Glutamatergic neuron (in vitro differentiated cells): ENCODE results near the gene EXOC4. TPM values are rescaled to one million over a fixed set of nuclear protein-coding genes. Genes with fewer than 3 reads are reported as not detected.

ENCODE experiments used
- DNase-seq: peaks from one replicate; pipeline ENCODE4 v3.0.0; 2022
- H3K27ac Mint-ChIP-seq: one replicate; pipeline ENCODE4 v1.8.0; 2020; ENCODE audit warnings: mild to moderate bottlenecking, mixed read lengths, inconsistent platforms; ENCODE audit not compliant: unreplicated experiment
- H3K27me3 Mint-ChIP-seq: one replicate; pipeline ENCODE4 v1.8.0; 2020; ENCODE audit warnings: mild to moderate bottlenecking, moderate library complexity, mixed read lengths, inconsistent platforms; ENCODE audit not compliant: unreplicated experiment
- H3K36me3 Mint-ChIP-seq: one replicate; pipeline ENCODE4 v1.8.0; 2020; ENCODE audit warnings: mild to moderate bottlenecking, mixed read lengths, inconsistent platforms; ENCODE audit not compliant: unreplicated experiment
- H3K4me1 Mint-ChIP-seq: one replicate; pipeline ENCODE4 v1.8.0; 2020; ENCODE audit warnings: mild to moderate bottlenecking, low read depth, mixed read lengths, inconsistent platforms; ENCODE audit not compliant: unreplicated experiment
- H3K4me3 Mint-ChIP-seq: one replicate; pipeline ENCODE4 v1.8.0; 2020; ENCODE audit warnings: mild to moderate bottlenecking, mixed read lengths, inconsistent platforms; ENCODE audit not compliant: unreplicated experiment
- H3K9me3 Mint-ChIP-seq: one replicate; pipeline ENCODE4 v1.8.0; 2020; ENCODE audit warnings: mild to moderate bottlenecking, moderate library complexity, mixed read lengths, inconsistent platforms; ENCODE audit not compliant: unreplicated experiment
- CTCF ChIP-seq: fragments of 200-600 bp; sonication (generic); IDR thresholded peaks from one replicate; pipeline ENCODE4 v1.5.0; 2021; ENCODE audit not compliant: partially characterized antibody, unreplicated experiment
- total RNA-seq: library from RNA; stranded (reverse); fragmentation: NEBNext Ultra II Directional; extraction: Animal tissue kit (Norgen Biotek cat#: 25700); gene quantifications from one replicate; pipeline ENCODE4 v1.2.1, GENCODE V29; 2021; ENCODE audit not compliant: unreplicated experiment

Gene EXOC4
- total RNA-seq, 1 donor from 2014 or later: 73.8 TPM

DNA sequence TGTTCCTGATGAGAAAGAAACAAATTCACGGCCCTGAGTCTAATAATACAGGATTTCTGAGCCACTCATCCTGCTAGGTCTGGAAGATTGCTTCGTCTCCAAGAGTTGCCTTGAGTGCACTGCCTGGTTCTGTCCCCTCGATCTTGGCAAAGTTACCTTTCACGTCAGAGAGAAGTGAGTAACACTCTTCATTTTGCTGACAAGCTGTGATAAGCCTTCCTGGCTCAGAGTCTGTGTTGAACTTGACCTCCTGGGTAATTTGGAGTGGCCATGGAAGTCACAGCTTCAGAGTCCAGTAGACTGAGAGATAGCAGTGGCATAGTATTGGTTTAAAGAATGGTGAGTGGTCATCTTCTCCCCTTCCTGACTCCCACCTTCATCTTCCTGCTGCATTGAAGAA, 809.6 kb downstream of the EXOC4 start:
- no peak for DNase-seq
- Mint-ChIP-seq H3K4me3 (no peak overlapping the region), H3K4me1 (no peaks in the 10 kb centered on the region), H3K36me3 (peaks cover 3% of the 10 kb centered on the region), H3K9me3 (peaks cover 3% of the 10 kb centered on the region), H3K27ac (no peak overlapping the region), H3K27me3 (peaks cover 8% of the 10 kb centered on the region)
- TF ChIP-seq CTCF: no peak

GRCh38 chr7:134065415-134065814, 812.5 kb downstream of the EXOC4 start:
- Mint-ChIP-seq H3K9me3 (peaks cover 3% of the 10 kb centered on the region), H3K4me3 (no peak overlapping the region), H3K27me3 (peaks cover 8% of the 10 kb centered on the region)

DNA sequence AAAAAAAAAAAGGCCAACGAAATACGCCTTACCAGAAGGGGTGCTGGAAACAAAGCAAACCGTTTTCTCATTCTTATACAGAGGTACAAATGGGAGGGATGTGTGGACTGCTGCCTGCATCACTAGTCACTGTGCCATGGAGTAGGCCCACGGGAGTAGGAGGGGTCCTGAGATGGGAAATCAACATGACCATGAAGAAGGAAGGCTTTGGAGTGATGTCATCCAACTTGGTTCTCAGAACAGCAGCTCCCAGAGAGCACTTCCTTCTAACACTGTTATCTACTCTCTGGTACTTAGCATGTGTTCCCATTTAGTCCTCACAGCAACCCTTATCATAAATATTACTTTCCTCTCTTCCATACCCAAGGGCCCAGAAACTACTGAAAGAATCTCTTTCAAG, 814.3 kb downstream of the EXOC4 start:
- H3K27me3 Mint-ChIP-seq: peaks cover 8% of the 10 kb centered on the region
- no peak overlapping the region for H3K4me3 Mint-ChIP-seq
- peaks cover 3% of the 10 kb centered on the region for H3K9me3 Mint-ChIP-seq
- peaks cover 3% of the 10 kb centered on the region for H3K36me3 Mint-ChIP-seq
- no peak overlapping the region for H3K27ac Mint-ChIP-seq
- no peak for DNase-seq
- TF ChIP-seq CTCF: no peak
- no peaks in the 10 kb centered on the region for H3K4me1 Mint-ChIP-seq

More at GRCh38 chr7:134065415-134065814, 812.5 kb downstream of the EXOC4 start:
- no peak for TF ChIP-seq CTCF
- Mint-ChIP-seq H3K27ac (no peak overlapping the region), H3K36me3 (peaks cover 3% of the 10 kb centered on the region), H3K4me1 (no peaks in the 10 kb centered on the region)
- no peak for DNase-seq

GRCh38 chr7:134068670-134069069, 815.8 kb downstream of the EXOC4 start:
- Mint-ChIP-seq H3K9me3 (no peaks in the 10 kb centered on the region), H3K4me3 (no peak overlapping the region), H3K27ac (no peak overlapping the region), H3K4me1 (peaks cover 3% of the 10 kb centered on the region), H3K27me3 (peaks cover 10% of the 10 kb centered on the region), H3K36me3 (no peaks in the 10 kb centered on the region)
- DNase-seq: no peak
- no peak for TF ChIP-seq CTCF

GRCh38 chr7:134069187-134069586, 816.3 kb downstream of the EXOC4 start:
- no peak for DNase-seq
- Mint-ChIP-seq H3K4me1 (peaks cover 3% of the 10 kb centered on the region), H3K9me3 (no peaks in the 10 kb centered on the region), H3K27me3 (peaks cover 10% of the 10 kb centered on the region), H3K4me3 (no peak overlapping the region), H3K36me3 (no peaks in the 10 kb centered on the region), H3K27ac (no peak overlapping the region)
- TF ChIP-seq CTCF: no peak
